AG04449 (cell line): ENCODE measurements around the gene USP54.

Experiments used
- CTCF ChIA-PET: fragments of 350-600 bp; formaldehyde crosslinking; extraction: SDS; loops from one replicate; lab custom pipeline; 2021; ENCODE audit warnings: antibody characterized with exemption; lab: Yijun Ruan, JAX
- POLR2A ChIA-PET: fragments of 400-600, 350-600 bp; formaldehyde crosslinking; extraction: SDS; loops from one replicate; lab custom pipeline; 2020; ENCODE audit warnings: antibody characterized with exemption, inconsistent platforms; lab: Yijun Ruan, JAX
- DNase-seq: peaks from one replicate; pipeline ENCODE4 v3.0.0-alpha.2; 2010; ENCODE audit warnings: low read depth, low spot score
- H3K4me3 ChIP-seq: 2 replicates; pipeline ENCODE4 v1.5.1; 2011; ENCODE audit warnings: low read depth, mild to moderate bottlenecking, control low read depth, low read length
- CTCF ChIP-seq: IDR thresholded peaks from one replicate; pipeline ENCODE4 v1.5.1; 2011; ENCODE audit warnings: mild to moderate bottlenecking, moderate library complexity, low read length, control low read depth, inconsistent platforms; ENCODE audit not compliant: insufficient read depth; ENCODE audit errors: missing control alignments

USP54 gene

GRCh38 chr10:73456187-73456890, 134.8 kb downstream of the USP54 start:
- POLR2A ChIA-PET = no interaction called here
- DNase-seq = no peak
- CTCF ChIA-PET = interaction anchor here (1.3 kb wide), 1 partner anchor 193 kb away, joined by 4 read pairs; no protein-coding TSS in a partner anchor
- TF ChIP-seq CTCF = no peak
- no peak overlapping the region for H3K4me3 ChIP-seq

DNA sequence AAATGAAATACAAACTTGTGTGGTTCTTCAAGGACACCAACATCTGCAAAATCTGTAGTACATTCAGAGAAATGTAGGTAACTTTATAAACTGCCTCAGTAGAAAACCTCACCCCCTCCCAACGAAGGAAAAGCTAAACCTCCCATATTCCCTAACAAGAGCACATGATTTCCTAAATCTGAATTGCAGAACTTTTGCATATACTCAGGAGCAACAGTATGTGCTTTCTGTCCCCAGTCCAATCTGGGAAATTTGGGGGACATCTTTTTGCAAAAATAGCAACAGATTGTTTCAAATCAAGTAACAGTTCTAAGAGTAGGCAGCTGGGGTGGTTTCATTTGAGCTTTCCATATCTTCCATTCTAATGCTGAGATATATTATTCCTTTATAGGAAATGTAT, 142.0 kb downstream of the USP54 start:
- DNase-seq = no peak
- TF ChIP-seq CTCF = no peak
- ChIA-PET CTCF (interaction anchor here (0.6 kb wide), 1 partner anchor 27 kb away, joined by 3 read pairs; no protein-coding TSS in a partner anchor), POLR2A (no interaction called here)
- no peak overlapping the region for H3K4me3 ChIP-seq

DNA sequence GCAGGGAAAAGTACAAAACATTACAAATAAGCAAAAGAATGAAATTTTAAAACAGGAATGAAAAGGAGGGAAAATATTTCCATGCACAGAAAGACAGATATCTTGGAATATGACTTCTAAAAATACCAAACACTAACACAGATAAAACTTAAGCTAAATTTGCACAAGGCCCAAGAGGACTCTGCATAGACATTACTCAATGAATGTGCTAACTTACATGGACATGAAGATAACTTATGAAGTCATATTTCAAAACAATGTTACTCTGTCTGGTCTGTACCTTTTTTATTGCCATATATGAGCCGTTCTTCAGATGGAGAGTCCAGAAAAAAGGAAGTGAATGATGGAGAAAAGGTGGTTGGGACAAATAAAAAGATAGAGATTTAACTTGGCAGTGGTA, 142.8 kb downstream of the USP54 start:
- POLR2A ChIA-PET = no interaction called here
- CTCF ChIA-PET = interaction anchor here (0.8 kb wide), 1 partner anchor 69 kb away, joined by 3 read pairs; no protein-coding TSS in a partner anchor
- DNase-seq = no peak
- no peak for TF ChIP-seq CTCF
- no peak overlapping the region for H3K4me3 ChIP-seq
